Stimulated activated CD4-positive, alpha-beta T cell treated with anti-CD3 and anti-CD28 coated beads, Interleukin-1b, Interleukin-23, amount 100 ng/mL, for 24 hours (primary cell): ENCODE data around the gene APMAP.

ENCODE experiments used
- DNase-seq, 4 experiments: peaks; one replicate each; pipeline ENCODE4 v3.0.0-alpha.2; 2020; ENCODE audit warnings: low read depth in 4 of 4, low spot score in 1 of 4

Gene APMAP

GRCh38 chr20:24992487-24993205 lies at the start of gene APMAP:
Gene APMAP, minus strand, starts transcription at chr20:24992751. Its CDS starts 63 bp downstream, at chr20:24992688.
- DNase-seq, result peak; percentile 94 to 97 (median 95)

GRCh38 chr20:25041813-25042530 lies 49.4 kb upstream of the APMAP start:
- DNase-seq, result no peak

- DNase-seq, result no peak
Measured at GRCh38 chr20:25040438-25040831, 47.9 kb upstream of the APMAP start.

GRCh38 chr20:25039697-25040437 lies 47.3 kb upstream of the APMAP start:
- no peak for DNase-seq

GRCh38 chr20:25038591-25039015 lies 46.1 kb upstream of the APMAP start:
- no peak for DNase-seq

- DNase-seq, result no peak
Measured at GRCh38 chr20:25038103-25038410, 45.5 kb upstream of the APMAP start.

GRCh38 chr20:25037288-25038102 lies 44.9 kb upstream of the APMAP start:
- no peak for DNase-seq

- no peak for DNase-seq
Measured at GRCh38 chr20:25036331-25036936, 43.9 kb upstream of the APMAP start.

GRCh38 chr20:25035921-25036320 lies 43.4 kb upstream of the APMAP start:
- no peak for DNase-seq

GRCh38 chr20:25033924-25034300 lies 41.4 kb upstream of the APMAP start:
- DNase-seq, result no peak

- DNase-seq, result no peak
Measured at GRCh38 chr20:25033265-25033923, 40.8 kb upstream of the APMAP start.

GRCh38 chr20:25032478-25033264 lies 40.1 kb upstream of the APMAP start:
- no peak for DNase-seq

- DNase-seq, result no peak
Measured at GRCh38 chr20:25032065-25032477, 39.5 kb upstream of the APMAP start.

- DNase-seq, result no peak
Measured at GRCh38 chr20:25031241-25031640, 38.7 kb upstream of the APMAP start.

GRCh38 chr20:25030649-25031207 lies 38.2 kb upstream of the APMAP start:
- no peak for DNase-seq

GRCh38 chr20:25030007-25030648 lies 37.6 kb upstream of the APMAP start:
- no peak for DNase-seq

GRCh38 chr20:25025986-25026605 lies 33.5 kb upstream of the APMAP start:
- DNase-seq, result no peak
